DMS 273 (cell line): ENCODE data around the gene SAMD8.
A peak's percentile ranks its signal among the peaks of the same experiment; 100 is the strongest.

Experiments
- DNase-seq: peaks from one replicate; lab custom pipeline; 2025; ENCODE audit not compliant: unreplicated experiment; lab: John Stamatoyannopoulos, UW

Gene SAMD8

GRCh38 chr10:75111365-75111906 lies at the start of gene SAMD8:
Gene SAMD8, plus strand, starts transcription at chr10:75111656. Its CDS starts 38,873 bp downstream, at chr10:75150529.
- peak; percentile 97 for DNase-seq

- no peak for DNase-seq
Observed at GRCh38 chr10:75061709-75062505, 49.5 kb upstream of the SAMD8 start.

- DNase-seq, result peak; percentile 35
Observed at GRCh38 chr10:75062506-75063299, 48.8 kb upstream of the SAMD8 start.

- no peak for DNase-seq
Observed at GRCh38 chr10:75063461-75064230, 47.8 kb upstream of the SAMD8 start.

- DNase-seq, result peak; percentile 62
Observed at GRCh38 chr10:75065076-75065475, 46.4 kb upstream of the SAMD8 start.

GRCh38 chr10:75066271-75066670 lies 45.2 kb upstream of the SAMD8 start:
- DNase-seq, result no peak

GRCh38 chr10:75067272-75067671 lies 44.2 kb upstream of the SAMD8 start:
- DNase-seq, result no peak

- DNase-seq, result peak; percentile 5
Observed at GRCh38 chr10:75068523-75068922, 42.9 kb upstream of the SAMD8 start.

GRCh38 chr10:75070476-75070875 lies 41.0 kb upstream of the SAMD8 start:
- DNase-seq, result no peak

GRCh38 chr10:75070961-75071428 lies 40.5 kb upstream of the SAMD8 start:
- DNase-seq, result peak; percentile 34

- peak; percentile 6 for DNase-seq
Observed at GRCh38 chr10:75071756-75072155, 39.7 kb upstream of the SAMD8 start.

GRCh38 chr10:75072727-75073126 lies 38.7 kb upstream of the SAMD8 start:
- no peak for DNase-seq

- no peak for DNase-seq
Observed at GRCh38 chr10:75073442-75073841, 38.0 kb upstream of the SAMD8 start.

- DNase-seq, result no peak
Observed at GRCh38 chr10:75074711-75075445, 36.6 kb upstream of the SAMD8 start.

GRCh38 chr10:75076348-75076747 lies 35.1 kb upstream of the SAMD8 start:
- no peak for DNase-seq

- DNase-seq, result no peak
Observed at GRCh38 chr10:75079436-75080083, 31.9 kb upstream of the SAMD8 start.

- no peak for DNase-seq
Observed at GRCh38 chr10:75080554-75080953, 30.9 kb upstream of the SAMD8 start.

GRCh38 chr10:75081379-75081778 lies 30.1 kb upstream of the SAMD8 start:
- DNase-seq, result no peak

- DNase-seq, result no peak
Observed at GRCh38 chr10:75083972-75084833, 27.3 kb upstream of the SAMD8 start.
